ENCODE data around the gene KCNK2.
A peak's percentile ranks its signal among the peaks of the same experiment; 100 is the strongest.
"Not testable (repeated sequence)": the region's sequence is repeated elsewhere in the genome, so short reads cannot be mapped to it uniquely, and the experiment has no call there.

KCNK2 gene

GRCh38 chr1:215163144-215163543, 80.6 kb downstream of the KCNK2 start:
- not testable (repeated sequence) for DNase-seq

GRCh38 chr1:215166886-215167285, 84.3 kb downstream of the KCNK2 start:
- no peak for DNase-seq

- peak; percentile 53 for DNase-seq
These were observed 99.0 kb downstream of the KCNK2 start for GRCh38 chr1:215181518-215181917.

- no peak for DNase-seq
These were observed 102.6 kb downstream of the KCNK2 start for GRCh38 chr1:215185067-215185620.

GRCh38 chr1:215188302-215188950, 105.9 kb downstream of the KCNK2 start:
- peak; percentile 21 for DNase-seq

GRCh38 chr1:215192306-215192705, 109.8 kb downstream of the KCNK2 start:
- no peak for DNase-seq

- no peak for DNase-seq
These were observed 115.5 kb downstream of the KCNK2 start for GRCh38 chr1:215198021-215198420.

GRCh38 chr1:215200121-215200520, 117.6 kb downstream of the KCNK2 start:
- no peak for DNase-seq

GRCh38 chr1:215201283-215201682, 118.7 kb downstream of the KCNK2 start:
- DNase-seq, result no peak

GRCh38 chr1:215202868-215203267, 120.3 kb downstream of the KCNK2 start:
- DNase-seq, result no peak

- no peak for DNase-seq
These were observed 127.6 kb downstream of the KCNK2 start for GRCh38 chr1:215210167-215210566.

- no peak for DNase-seq
These were observed 133.3 kb downstream of the KCNK2 start for GRCh38 chr1:215215846-215216245.

- DNase-seq, result no peak
These were observed 136.8 kb downstream of the KCNK2 start for GRCh38 chr1:215219372-215219771.

- no peak for DNase-seq
These were observed 137.8 kb downstream of the KCNK2 start for GRCh38 chr1:215220346-215220745.

- no peak for DNase-seq
These were observed 144.2 kb downstream of the KCNK2 start for GRCh38 chr1:215226757-215227156.

- DNase-seq, result peak; percentile 37
These were observed 145.7 kb downstream of the KCNK2 start for GRCh38 chr1:215228193-215228592.

GRCh38 chr1:215241451-215241850, 158.9 kb downstream of the KCNK2 start:
- no peak for DNase-seq

GRCh38 chr1:215243345-215244054, 161.0 kb downstream of the KCNK2 start:
- DNase-seq, result no peak

GRCh38 chr1:215250913-215251312, 168.4 kb downstream of the KCNK2 start:
- no peak for DNase-seq

GRCh38 chr1:215251428-215251827, 168.9 kb downstream of the KCNK2 start:
- DNase-seq, result no peak

GRCh38 chr1:215252164-215252563, 169.6 kb downstream of the KCNK2 start:
- no peak for DNase-seq

- no peak for DNase-seq
These were observed 174.6 kb downstream of the KCNK2 start for GRCh38 chr1:215256936-215257679.

- no peak for DNase-seq
These were observed 178.2 kb downstream of the KCNK2 start for GRCh38 chr1:215260711-215261110.

GRCh38 chr1:215262106-215262505, 179.6 kb downstream of the KCNK2 start:
- DNase-seq, result no peak

Data from DMS53 (cell line).